GM08714 (cell line): ENCODE results near the gene TMEM184C.

Experiments
- H3K4me3 ChIP-seq: fragments of 200-500 bp; sonication (Bioruptor generic); 2 replicates; pipeline ENCODE4 v1.5.1; 2014; ENCODE audit warnings: mild to moderate bottlenecking, low read length, inconsistent platforms
- ZNF274 ChIP-seq: IDR thresholded peaks from 2 replicates; pipeline ENCODE4 v1.6.1; 2012; ENCODE audit warnings: mild to moderate bottlenecking, low read depth, low read length

TMEM184C gene

GRCh38 chr4:147658501-147658900 is 41.3 kb downstream of the TMEM184C start:
- H3K4me3 ChIP-seq = no peak overlapping the region
- no peak for TF ChIP-seq ZNF274

GRCh38 chr4:147674073-147674472 is 56.9 kb downstream of the TMEM184C start:
- TF ChIP-seq ZNF274 = no peak
- no peak overlapping the region for H3K4me3 ChIP-seq

- H3K4me3 ChIP-seq = no peak overlapping the region
- TF ChIP-seq ZNF274 = no peak
Measured at GRCh38 chr4:147674496-147674895, 57.3 kb downstream of the TMEM184C start.

- no peak overlapping the region for H3K4me3 ChIP-seq
- TF ChIP-seq ZNF274 = no peak
Measured at GRCh38 chr4:147678106-147678505, 60.9 kb downstream of the TMEM184C start.

- H3K4me3 ChIP-seq = no peak overlapping the region
- TF ChIP-seq ZNF274 = no peak
Measured at GRCh38 chr4:147678796-147679549, 61.8 kb downstream of the TMEM184C start.

GRCh38 chr4:147682755-147683154 is 65.6 kb downstream of the TMEM184C start:
- peak overlapping the region; percentile 88; the same call in 1 of the 2 replicates for H3K4me3 ChIP-seq

GRCh38 chr4:147683188-147683591 is 66.0 kb downstream of the TMEM184C start:
- no peak for TF ChIP-seq ZNF274
- peak overlapping the region; percentile 88 for H3K4me3 ChIP-seq

More at GRCh38 chr4:147682755-147683154, 65.6 kb downstream of the TMEM184C start:
- no peak for TF ChIP-seq ZNF274

GRCh38 chr4:147683717-147684700 is 66.8 kb downstream of the TMEM184C start, which contains the start of gene PRMT9:
PRMT9 (minus strand) TSS chr4:147684163; CDS start chr4:147683987, 176 bp downstream.
- H3K4me3 ChIP-seq = peak within 1 kb of the TSS; percentile 88
- TF ChIP-seq ZNF274 = no peak

GRCh38 chr4:147689067-147689466 is 71.9 kb downstream of the TMEM184C start:
- H3K4me3 ChIP-seq = no peak overlapping the region

GRCh38 chr4:147691820-147692219 is 74.6 kb downstream of the TMEM184C start:
- no peak overlapping the region for H3K4me3 ChIP-seq
- no peak for TF ChIP-seq ZNF274

More at GRCh38 chr4:147689067-147689466, 71.9 kb downstream of the TMEM184C start:
- no peak for TF ChIP-seq ZNF274

- no peak overlapping the region for H3K4me3 ChIP-seq
- no peak for TF ChIP-seq ZNF274
Measured at GRCh38 chr4:147693218-147693617, 76.0 kb downstream of the TMEM184C start.

- no peak overlapping the region for H3K4me3 ChIP-seq
- no peak for TF ChIP-seq ZNF274
Measured at GRCh38 chr4:147696866-147697265, 79.7 kb downstream of the TMEM184C start.

- H3K4me3 ChIP-seq = no peak overlapping the region
- no peak for TF ChIP-seq ZNF274
Measured at GRCh38 chr4:147704846-147705245, 87.6 kb downstream of the TMEM184C start.

GRCh38 chr4:147707892-147708672 is 90.9 kb downstream of the TMEM184C start:
- no peak overlapping the region for H3K4me3 ChIP-seq
- TF ChIP-seq ZNF274 = no peak
